Adrenal gland (tissue), 5 donors: ENCODE measurements around the gene DARS1.

Experiments used
- POLR2A ChIP-seq, 2 donors: fragments of 450-650 bp; IDR thresholded peaks; one replicate each; pipeline ENCODE4 v1.6.1; 2017; ENCODE audit warnings: antibody characterized with exemption in 2 of 2, mild to moderate bottlenecking in 2 of 2, moderate library complexity in 1 of 2
- TF ChIP-seq, protein P1 (sequence below), 6 experiments: fragments of 450-650 bp in 4 of 6; fragments of 200-600 bp in 2 of 6; sonication (generic) in 1 of 6; IDR thresholded peaks; 1 replicate in 5 of 6; 2 replicates in 1 of 6; pipeline versions ENCODE4 v1.5.1 to v1.8.0; 2016 to 2021; ENCODE audit warnings: antibody characterized with exemption in 6 of 6, mild to moderate bottlenecking in 2 of 6, moderate library complexity in 1 of 6
- donor health status: DM: no; HTN: no; CAD: no.

DNA sequence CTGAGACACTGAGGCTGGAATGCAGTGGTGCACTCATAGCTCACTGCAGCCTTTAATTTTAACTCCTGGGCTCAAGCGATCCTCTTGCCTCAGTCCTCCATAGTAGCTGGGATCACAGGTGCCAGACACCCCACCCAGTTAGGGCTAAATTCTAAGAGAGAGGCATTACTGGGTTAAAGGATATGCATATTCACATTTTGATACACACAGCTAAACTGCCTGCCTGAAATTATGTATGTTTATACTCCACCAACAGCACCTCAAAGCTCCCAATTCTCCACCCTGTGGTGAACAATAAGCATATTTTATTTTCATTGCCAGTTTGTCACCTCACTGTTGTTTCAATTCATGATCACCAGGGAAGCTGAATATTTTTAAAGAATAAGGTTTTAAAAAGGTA lies 90.5 kb downstream of the DARS1 start:
- TF ChIP-seq POLR2A (IDR thresholded peaks at IDR 0.05), result no peak
- TF ChIP-seq, protein P1, sequence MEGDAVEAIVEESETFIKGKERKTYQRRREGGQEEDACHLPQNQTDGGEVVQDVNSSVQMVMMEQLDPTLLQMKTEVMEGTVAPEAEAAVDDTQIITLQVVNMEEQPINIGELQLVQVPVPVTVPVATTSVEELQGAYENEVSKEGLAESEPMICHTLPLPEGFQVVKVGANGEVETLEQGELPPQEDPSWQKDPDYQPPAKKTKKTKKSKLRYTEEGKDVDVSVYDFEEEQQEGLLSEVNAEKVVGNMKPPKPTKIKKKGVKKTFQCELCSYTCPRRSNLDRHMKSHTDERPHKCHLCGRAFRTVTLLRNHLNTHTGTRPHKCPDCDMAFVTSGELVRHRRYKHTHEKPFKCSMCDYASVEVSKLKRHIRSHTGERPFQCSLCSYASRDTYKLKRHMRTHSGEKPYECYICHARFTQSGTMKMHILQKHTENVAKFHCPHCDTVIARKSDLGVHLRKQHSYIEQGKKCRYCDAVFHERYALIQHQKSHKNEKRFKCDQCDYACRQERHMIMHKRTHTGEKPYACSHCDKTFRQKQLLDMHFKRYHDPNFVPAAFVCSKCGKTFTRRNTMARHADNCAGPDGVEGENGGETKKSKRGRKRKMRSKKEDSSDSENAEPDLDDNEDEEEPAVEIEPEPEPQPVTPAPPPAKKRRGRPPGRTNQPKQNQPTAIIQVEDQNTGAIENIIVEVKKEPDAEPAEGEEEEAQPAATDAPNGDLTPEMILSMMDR (IDR thresholded peaks at IDR 0.05), result no peak
